BLaER1 (cell line): ENCODE data around the gene HES1.

Experiments
- H3K27ac ChIP-seq: shearing (Covaris generic); formaldehyde crosslinking; 2 replicates; pipeline ENCODE4 v1.8.1; 2022
- H3K27me3 ChIP-seq: shearing (Covaris generic); formaldehyde crosslinking; 2 replicates; pipeline ENCODE4 v1.8.1; 2022
- H3K36me3 ChIP-seq: shearing (Covaris generic); formaldehyde crosslinking; 2 replicates; pipeline ENCODE4 v1.8.1; 2022
- H3K4me1 ChIP-seq: shearing (Covaris generic); formaldehyde crosslinking; 2 replicates; pipeline ENCODE4 v1.8.1; 2022
- H3K4me2 ChIP-seq: shearing (Covaris generic); formaldehyde crosslinking; 2 replicates; pipeline ENCODE4 v1.8.1; 2022
- H3K4me3 ChIP-seq: shearing (Covaris generic); formaldehyde crosslinking; 2 replicates; pipeline ENCODE4 v1.8.1; 2022
- H3K9ac ChIP-seq: shearing (Covaris generic); formaldehyde crosslinking; 2 replicates; pipeline ENCODE4 v1.8.1; 2022
- H3K9me3 ChIP-seq: shearing (Covaris generic); formaldehyde crosslinking; 2 replicates; pipeline ENCODE4 v1.8.1; 2022
- H4K20me1 ChIP-seq: shearing (Covaris generic); formaldehyde crosslinking; 2 replicates; pipeline ENCODE4 v1.8.1; 2022
- Cebpa-rat ChIP-seq: shearing (Covaris generic); IDR thresholded peaks from 2 replicates; pipeline ENCODE4 v1.8.1; 2022

HES1 gene

GRCh38 chr3:194177141-194177540 is 41.2 kb downstream of the HES1 start:
- Histone ChIP-seq H3K4me3 (no peak overlapping the region), H3K36me3 (no peaks in the 10 kb centered on the region), H3K27me3 (no peaks in the 10 kb centered on the region), H3K27ac (no peak overlapping the region), H3K9me3 (no peaks in the 10 kb centered on the region), H3K9ac (no peak overlapping the region), H4K20me1 (no peaks in the 10 kb centered on the region), H3K4me1 (no peaks in the 10 kb centered on the region), H3K4me2 (no peak overlapping the region)
- TF ChIP-seq Cebpa-rat = no peak

GRCh38 chr3:194178128-194178527 is 42.2 kb downstream of the HES1 start:
- Histone ChIP-seq H4K20me1 (no peaks in the 10 kb centered on the region), H3K4me3 (no peak overlapping the region), H3K27ac (no peak overlapping the region), H3K27me3 (no peaks in the 10 kb centered on the region), H3K9ac (no peak overlapping the region), H3K36me3 (no peaks in the 10 kb centered on the region), H3K9me3 (no peaks in the 10 kb centered on the region), H3K4me2 (no peak overlapping the region), H3K4me1 (no peaks in the 10 kb centered on the region)
- no peak for TF ChIP-seq Cebpa-rat

- H3K27ac ChIP-seq = no peak overlapping the region
- H3K9me3 ChIP-seq = no peaks in the 10 kb centered on the region
- no peak overlapping the region for H3K4me2 ChIP-seq
- no peaks in the 10 kb centered on the region for H3K4me1 ChIP-seq
- no peak overlapping the region for H3K9ac ChIP-seq
- H3K36me3 ChIP-seq = no peaks in the 10 kb centered on the region
- no peaks in the 10 kb centered on the region for H4K20me1 ChIP-seq
- H3K27me3 ChIP-seq = no peaks in the 10 kb centered on the region
- TF ChIP-seq Cebpa-rat = no peak
- no peak overlapping the region for H3K4me3 ChIP-seq
These were observed 42.7 kb downstream of the HES1 start for GRCh38 chr3:194178669-194179068.

GRCh38 chr3:194180570-194180969 is 44.6 kb downstream of the HES1 start:
- H3K27me3 ChIP-seq = no peaks in the 10 kb centered on the region
- H3K4me3 ChIP-seq = no peak overlapping the region
- no peaks in the 10 kb centered on the region for H4K20me1 ChIP-seq
- H3K4me2 ChIP-seq = no peak overlapping the region
- no peaks in the 10 kb centered on the region for H3K36me3 ChIP-seq
- no peaks in the 10 kb centered on the region for H3K9me3 ChIP-seq
- no peak overlapping the region for H3K27ac ChIP-seq
- H3K9ac ChIP-seq = no peak overlapping the region
- no peak for TF ChIP-seq Cebpa-rat
- peaks cover 5% of the 10 kb centered on the region for H3K4me1 ChIP-seq

GRCh38 chr3:194181612-194182529 is 45.9 kb downstream of the HES1 start:
- no peak overlapping the region for H3K4me3 ChIP-seq
- TF ChIP-seq Cebpa-rat = no peak
- H3K9ac ChIP-seq = no peak overlapping the region

GRCh38 chr3:194183271-194183670 is 47.3 kb downstream of the HES1 start:
- H3K27ac ChIP-seq = no peak overlapping the region
- H3K4me1 ChIP-seq = peaks cover 23% of the 10 kb centered on the region
- H3K9me3 ChIP-seq = no peaks in the 10 kb centered on the region
- H3K36me3 ChIP-seq = no peaks in the 10 kb centered on the region
- no peaks in the 10 kb centered on the region for H4K20me1 ChIP-seq
- no peak overlapping the region for H3K9ac ChIP-seq
- H3K4me3 ChIP-seq = no peak overlapping the region
- no peaks in the 10 kb centered on the region for H3K27me3 ChIP-seq
- TF ChIP-seq Cebpa-rat = no peak
- H3K4me2 ChIP-seq = no peak overlapping the region

More at GRCh38 chr3:194181612-194182529, 45.9 kb downstream of the HES1 start:
- H3K27me3 ChIP-seq = no peaks in the 10 kb centered on the region
- H4K20me1 ChIP-seq = no peaks in the 10 kb centered on the region
- H3K4me2 ChIP-seq = no peak overlapping the region
- H3K27ac ChIP-seq = no peak overlapping the region
- no peaks in the 10 kb centered on the region for H3K36me3 ChIP-seq
- H3K4me1 ChIP-seq = peaks cover 9% of the 10 kb centered on the region
- H3K9me3 ChIP-seq = no peaks in the 10 kb centered on the region

GRCh38 chr3:194184265-194184751 is 48.4 kb downstream of the HES1 start:
- no peak overlapping the region for H3K9ac ChIP-seq
- H3K27me3 ChIP-seq = no peaks in the 10 kb centered on the region
- no peaks in the 10 kb centered on the region for H3K9me3 ChIP-seq
- no peak overlapping the region for H3K27ac ChIP-seq
- H4K20me1 ChIP-seq = no peaks in the 10 kb centered on the region
- H3K4me3 ChIP-seq = no peak overlapping the region
- H3K4me2 ChIP-seq = no peak overlapping the region
- peaks cover 29% of the 10 kb centered on the region for H3K4me1 ChIP-seq
- no peaks in the 10 kb centered on the region for H3K36me3 ChIP-seq
- TF ChIP-seq Cebpa-rat = no peak

GRCh38 chr3:194184801-194185200 is 48.9 kb downstream of the HES1 start:
- Histone ChIP-seq H4K20me1 (no peaks in the 10 kb centered on the region), H3K4me2 (no peak overlapping the region), H3K9me3 (no peaks in the 10 kb centered on the region), H3K27me3 (no peaks in the 10 kb centered on the region), H3K4me3 (no peak overlapping the region), H3K4me1 (peaks cover 29% of the 10 kb centered on the region), H3K27ac (no peak overlapping the region), H3K36me3 (no peaks in the 10 kb centered on the region), H3K9ac (no peak overlapping the region)
- TF ChIP-seq Cebpa-rat = no peak

- TF ChIP-seq Cebpa-rat = no peak
- Histone ChIP-seq H3K9ac (no peak overlapping the region), H3K27me3 (no peaks in the 10 kb centered on the region), H3K4me3 (no peak overlapping the region), H3K4me2 (no peak overlapping the region), H3K36me3 (no peaks in the 10 kb centered on the region), H3K27ac (no peak overlapping the region), H3K9me3 (no peaks in the 10 kb centered on the region; the same call in 1 of the 2 replicates), H4K20me1 (no peaks in the 10 kb centered on the region), H3K4me1 (peaks cover 29% of the 10 kb centered on the region)
These were observed 49.3 kb downstream of the HES1 start for GRCh38 chr3:194185221-194185620.

- no peaks in the 10 kb centered on the region for H3K36me3 ChIP-seq
- no peak overlapping the region for H3K4me3 ChIP-seq
- H3K27ac ChIP-seq = no peak overlapping the region
- H3K9ac ChIP-seq = no peak overlapping the region
- peaks cover 9% of the 10 kb centered on the region; the same call in 1 of the 2 replicates for H3K9me3 ChIP-seq
- peak overlapping the region; percentile 75 for H3K4me2 ChIP-seq
- H4K20me1 ChIP-seq = no peaks in the 10 kb centered on the region
- H3K27me3 ChIP-seq = no peaks in the 10 kb centered on the region
- no peak for TF ChIP-seq Cebpa-rat
- peaks cover 41% of the 10 kb centered on the region for H3K4me1 ChIP-seq
These were observed 51.4 kb downstream of the HES1 start for GRCh38 chr3:194187233-194187944.
